SKM-1 treated with dmso at 0.1 percent for 144 hours (cell line): ENCODE data around the gene KNTC1.
"Not testable (repeated sequence)": the region's sequence is repeated elsewhere in the genome, so short reads cannot be mapped to it uniquely, and the experiment has no call there.

Source experiments
- DNase-seq: peaks from one replicate; lab custom pipeline; 2025; ENCODE audit not compliant: unreplicated experiment; lab: John Stamatoyannopoulos, UW

The KNTC1 gene

DNA sequence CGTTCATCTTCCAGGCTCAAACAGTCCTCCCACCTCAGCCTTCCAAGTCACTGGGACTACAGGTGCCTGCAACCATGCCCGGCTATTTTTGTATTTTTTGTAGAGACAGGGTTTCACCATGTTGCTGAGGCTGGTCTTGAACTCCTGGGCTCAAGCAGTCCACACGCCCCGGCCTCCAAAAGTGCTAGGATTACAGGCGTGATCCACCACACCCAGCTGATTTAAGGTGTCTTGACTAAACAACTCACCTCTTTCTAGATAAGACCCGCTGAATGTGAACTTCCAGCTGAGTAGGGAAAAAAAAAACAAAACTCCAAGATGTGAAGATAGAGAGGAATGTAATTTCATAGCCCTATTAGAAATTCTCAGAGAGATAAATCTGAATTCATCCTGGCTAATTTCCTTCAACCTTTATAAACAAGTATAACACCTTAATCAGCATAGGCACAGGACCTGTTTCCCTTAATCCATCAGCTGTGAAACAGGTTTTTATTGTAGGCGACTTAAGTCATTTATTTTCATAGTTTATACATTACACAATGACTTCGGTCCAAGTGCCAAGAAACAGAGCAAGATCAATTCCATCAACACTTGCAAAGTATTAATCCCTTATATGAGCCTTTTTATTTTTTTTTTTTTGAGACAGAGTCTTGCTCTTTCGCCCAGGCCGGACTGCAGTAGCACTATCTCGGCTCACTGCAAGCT is 124.6 kb downstream of the KNTC1 start:
- no peak for DNase-seq

- DNase-seq = not testable (repeated sequence)
These were observed 126.2 kb downstream of the KNTC1 start for GRCh38 chr12:122653291-122653690.

DNA sequence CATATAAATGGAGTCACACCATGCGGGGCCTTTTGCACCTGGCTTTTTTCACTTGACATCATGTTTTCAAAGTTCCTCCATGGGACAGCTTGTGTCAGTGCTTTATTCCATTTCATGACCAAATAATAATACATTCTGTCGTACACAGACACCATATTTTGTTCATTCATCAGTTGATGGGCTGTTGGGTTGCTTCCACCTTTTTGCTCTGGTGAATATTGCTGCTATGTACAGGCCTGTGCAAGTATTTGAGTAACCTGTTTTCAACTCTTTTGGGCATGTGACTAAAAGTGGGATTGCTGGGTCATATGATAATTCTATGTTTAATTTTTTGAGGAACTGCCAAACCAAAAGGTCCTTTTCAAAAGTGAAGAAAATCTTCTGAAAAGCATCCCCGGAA is 129.2 kb downstream of the KNTC1 start:
- DNase-seq = no peak

GRCh38 chr12:122659579-122659978 is 132.5 kb downstream of the KNTC1 start:
- no peak for DNase-seq

- DNase-seq = no peak
These were observed 134.2 kb downstream of the KNTC1 start for GRCh38 chr12:122661246-122661645.

- no peak for DNase-seq
These were observed 134.9 kb downstream of the KNTC1 start for GRCh38 chr12:122661938-122662337.

- DNase-seq = no peak
These were observed 138.3 kb downstream of the KNTC1 start for GRCh38 chr12:122665349-122665748.

DNA sequence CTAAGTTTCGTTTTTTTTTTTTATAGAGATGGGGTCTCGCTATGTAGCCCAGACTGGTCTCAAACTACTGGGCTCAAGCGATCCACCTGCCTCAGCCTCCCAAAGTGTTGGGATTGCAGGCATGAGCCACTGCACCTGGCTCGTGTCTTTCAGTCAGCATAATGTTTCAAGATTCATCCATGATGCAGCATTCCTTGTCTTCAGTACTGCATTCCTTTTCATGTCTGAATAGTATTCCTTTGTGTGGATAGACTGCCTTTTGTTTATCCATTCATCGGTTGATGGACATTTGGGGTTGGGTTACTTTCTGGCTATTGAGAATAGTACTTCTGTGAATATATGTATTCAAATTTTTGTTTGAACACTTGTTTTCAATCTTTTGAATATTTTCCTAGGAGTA is 138.7 kb downstream of the KNTC1 start:
- no peak for DNase-seq

DNA sequence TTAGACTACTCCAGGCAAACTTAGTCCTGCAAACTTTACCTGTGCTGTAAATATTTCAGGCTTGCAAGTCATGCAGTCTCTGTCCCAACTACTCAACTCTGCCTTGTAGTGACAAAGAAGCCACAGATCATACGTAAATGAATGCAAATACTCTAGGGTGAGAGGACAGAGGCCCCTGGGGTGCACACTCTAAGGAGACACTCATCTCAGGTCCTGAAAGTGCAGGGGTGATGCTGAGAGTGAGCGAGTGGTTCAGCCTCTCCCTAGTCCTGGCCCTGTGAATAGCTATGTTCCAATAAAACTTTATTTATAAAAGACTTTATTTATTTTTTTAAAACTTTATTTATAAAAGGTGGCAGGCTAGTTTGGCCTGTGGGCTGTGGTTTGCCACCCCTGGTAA is 141.2 kb downstream of the KNTC1 start:
- no peak for DNase-seq

- DNase-seq = no peak
These were observed 142.5 kb downstream of the KNTC1 start for GRCh38 chr12:122669397-122670070.

DNA sequence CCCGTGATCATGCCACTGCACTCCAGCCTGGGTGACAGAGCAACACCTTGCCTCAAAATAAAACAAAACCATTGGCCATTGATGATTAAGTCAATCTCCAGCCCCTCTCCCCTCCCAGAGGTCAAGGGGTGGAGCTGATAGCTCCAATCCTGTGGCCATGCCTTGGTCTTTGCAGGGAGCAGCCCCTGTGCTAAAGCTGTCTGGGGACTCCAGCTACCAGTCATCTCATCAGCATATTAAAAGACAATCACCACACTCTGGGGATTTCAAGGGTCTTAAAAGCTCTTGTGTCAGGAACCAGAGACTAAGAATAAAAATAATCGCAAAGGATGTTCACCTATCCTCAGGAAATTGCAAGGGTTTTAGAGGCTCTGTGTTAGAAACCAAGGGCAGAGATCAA is 145.5 kb downstream of the KNTC1 start:
- no peak for DNase-seq
